Cardiac fibroblast (primary cell): Measurements from ENCODE around the gene PPFIBP2.

ENCODE experiments used
- DNase-seq, 2 donors: peaks; one replicate each; pipeline versions ENCODE4 v3.0.0 to v3.0.0-alpha.2; 2010; ENCODE audit warnings: low read depth in 2 of 2
- H3K4me3 ChIP-seq, 2 donors: replicated peaks in 1 of 2; 1 replicate in 1 of 2; 2 replicates in 1 of 2; pipeline ENCODE4 v1.5.1; 2011; ENCODE audit warnings: low read depth in 2 of 2, low read length in 2 of 2, mild to moderate bottlenecking in 2 of 2, moderate library complexity in 1 of 2
- TF ChIP-seq, protein P1 (sequence below): IDR thresholded peaks from one replicate; pipeline ENCODE4 v1.5.1; 2011; ENCODE audit warnings: low read depth, mild to moderate bottlenecking, low read length, inconsistent platforms

PPFIBP2 gene

DNA sequence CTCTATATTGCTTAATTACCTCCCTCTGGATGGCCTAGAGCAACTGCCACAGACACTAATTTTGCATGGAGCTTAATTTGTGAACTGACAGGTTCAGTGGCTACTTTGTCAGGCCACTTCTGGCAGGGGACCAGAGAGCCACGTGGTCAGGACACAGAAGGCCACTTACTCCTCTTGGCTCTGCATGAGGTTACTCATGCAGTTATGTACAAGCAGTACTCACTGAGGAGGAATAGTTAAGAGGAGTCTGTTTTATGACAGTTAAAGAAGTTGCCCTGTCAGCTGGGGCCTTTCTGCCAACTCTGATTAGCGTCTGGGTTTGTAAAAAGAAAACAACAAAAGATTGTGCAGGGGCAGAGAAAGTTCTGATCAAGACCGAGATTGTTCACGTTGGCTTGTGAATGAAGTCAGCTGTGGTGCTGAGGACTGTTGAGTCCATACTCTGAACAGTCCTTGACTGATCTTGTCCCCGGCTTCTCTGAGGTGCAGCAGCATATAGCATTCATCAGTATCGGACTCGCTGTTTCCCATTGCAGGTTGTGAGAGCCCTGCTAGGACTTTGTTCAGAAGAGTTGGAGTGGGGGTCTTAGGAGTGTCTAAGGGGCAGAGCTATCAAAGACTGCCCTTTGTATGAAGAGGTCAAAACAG lies 41.4 kb downstream of the PPFIBP2 start:
- TF ChIP-seq, protein P1, sequence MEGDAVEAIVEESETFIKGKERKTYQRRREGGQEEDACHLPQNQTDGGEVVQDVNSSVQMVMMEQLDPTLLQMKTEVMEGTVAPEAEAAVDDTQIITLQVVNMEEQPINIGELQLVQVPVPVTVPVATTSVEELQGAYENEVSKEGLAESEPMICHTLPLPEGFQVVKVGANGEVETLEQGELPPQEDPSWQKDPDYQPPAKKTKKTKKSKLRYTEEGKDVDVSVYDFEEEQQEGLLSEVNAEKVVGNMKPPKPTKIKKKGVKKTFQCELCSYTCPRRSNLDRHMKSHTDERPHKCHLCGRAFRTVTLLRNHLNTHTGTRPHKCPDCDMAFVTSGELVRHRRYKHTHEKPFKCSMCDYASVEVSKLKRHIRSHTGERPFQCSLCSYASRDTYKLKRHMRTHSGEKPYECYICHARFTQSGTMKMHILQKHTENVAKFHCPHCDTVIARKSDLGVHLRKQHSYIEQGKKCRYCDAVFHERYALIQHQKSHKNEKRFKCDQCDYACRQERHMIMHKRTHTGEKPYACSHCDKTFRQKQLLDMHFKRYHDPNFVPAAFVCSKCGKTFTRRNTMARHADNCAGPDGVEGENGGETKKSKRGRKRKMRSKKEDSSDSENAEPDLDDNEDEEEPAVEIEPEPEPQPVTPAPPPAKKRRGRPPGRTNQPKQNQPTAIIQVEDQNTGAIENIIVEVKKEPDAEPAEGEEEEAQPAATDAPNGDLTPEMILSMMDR, result no peak
- H3K4me3 ChIP-seq, result no peak overlapping the region
- peak in 1 of 2 donors; percentile 17 for DNase-seq

DNA sequence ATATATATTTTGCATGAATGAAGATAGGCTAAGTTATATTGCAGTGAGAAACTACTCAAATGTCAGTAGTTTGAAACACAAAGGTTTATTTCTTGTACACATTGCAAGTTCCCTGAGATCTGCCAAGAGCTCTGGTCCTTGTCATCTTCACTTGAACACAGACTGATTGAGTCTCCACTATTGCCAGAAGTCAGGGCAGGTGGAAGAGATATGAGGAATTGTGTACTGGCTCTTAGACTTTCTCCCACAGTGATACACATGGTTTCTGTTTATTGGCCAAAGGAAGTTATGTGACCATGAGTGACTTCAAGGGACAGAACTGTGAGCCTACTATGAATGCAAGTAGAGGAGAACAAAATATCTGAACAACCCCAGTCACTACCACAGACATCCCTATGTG lies 44.2 kb downstream of the PPFIBP2 start:
- no peak overlapping the region for H3K4me3 ChIP-seq
- TF ChIP-seq, protein P1, result no peak
- DNase-seq, result no peak

- H3K4me3 ChIP-seq, result no peak overlapping the region
Measured at GRCh38 chr11:7559398-7560283, 45.8 kb downstream of the PPFIBP2 start.

DNA sequence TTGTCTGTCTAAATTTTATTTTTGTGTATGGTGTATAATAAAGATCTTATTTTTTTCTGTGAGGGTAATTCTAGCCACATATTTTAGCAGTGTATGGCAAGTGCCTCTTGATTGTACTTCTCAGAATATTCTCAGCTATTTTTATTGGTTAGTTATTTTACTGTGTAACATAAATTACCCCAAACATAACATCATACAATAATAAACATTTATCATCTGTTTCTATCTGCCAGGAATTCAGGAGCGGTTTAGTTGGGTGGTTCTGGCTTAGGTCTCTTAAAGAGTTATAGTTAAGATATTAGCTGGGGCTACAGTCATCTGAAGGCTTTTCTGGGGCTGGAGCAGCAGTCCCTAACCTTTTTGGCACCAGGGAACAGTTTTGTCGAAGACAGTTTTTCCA lies 47.8 kb downstream of the PPFIBP2 start:
- H3K4me3 ChIP-seq, result no peak overlapping the region
- DNase-seq, result no peak
- TF ChIP-seq, protein P1, result no peak

More at GRCh38 chr11:7559398-7560283, 45.8 kb downstream of the PPFIBP2 start:
- TF ChIP-seq, protein P1, result no peak
- DNase-seq, result no peak

- no peak overlapping the region for H3K4me3 ChIP-seq
- DNase-seq, result no peak
- TF ChIP-seq, protein P1, result no peak
Measured at GRCh38 chr11:7563281-7563680, 49.5 kb downstream of the PPFIBP2 start.

DNA sequence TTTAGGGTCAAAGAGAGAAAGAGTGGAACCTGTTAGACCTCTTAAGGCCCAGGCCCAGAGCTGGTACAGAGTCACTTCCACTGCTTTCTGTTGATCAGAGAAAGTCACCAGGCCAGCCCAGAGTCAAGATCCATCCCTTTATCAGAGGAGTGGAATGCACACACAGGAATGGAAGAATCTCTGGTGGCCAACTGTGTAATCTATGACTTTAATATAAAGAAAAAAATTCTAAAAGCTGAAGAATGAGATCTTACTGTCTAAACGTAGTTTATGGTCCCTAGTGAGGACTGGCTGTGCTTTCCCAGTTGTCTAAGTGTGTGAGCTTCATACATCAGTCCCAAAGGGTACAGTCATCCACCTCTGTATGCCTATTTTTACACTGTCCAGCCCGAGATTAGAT lies 51.0 kb downstream of the PPFIBP2 start:
- TF ChIP-seq, protein P1, result no peak
- H3K4me3 ChIP-seq, result no peak overlapping the region
- no peak for DNase-seq
